DMS53 (cell line): Measurements from ENCODE around the gene TAAR1.
"Not testable (repeated sequence)": the region's sequence is repeated elsewhere in the genome, so short reads cannot be mapped to it uniquely, and the experiment has no call there.

Source experiments
- DNase-seq: peaks from one replicate; lab custom pipeline; 2025; lab: John Stamatoyannopoulos, UW

Gene TAAR1

GRCh38 chr6:132661906-132662305 lies 2.9 kb upstream of the TAAR1 start:
- DNase-seq: no peak

GRCh38 chr6:132651062-132651461 lies 7.9 kb downstream of the TAAR1 start:
- peak; percentile 28 for DNase-seq

DNA sequence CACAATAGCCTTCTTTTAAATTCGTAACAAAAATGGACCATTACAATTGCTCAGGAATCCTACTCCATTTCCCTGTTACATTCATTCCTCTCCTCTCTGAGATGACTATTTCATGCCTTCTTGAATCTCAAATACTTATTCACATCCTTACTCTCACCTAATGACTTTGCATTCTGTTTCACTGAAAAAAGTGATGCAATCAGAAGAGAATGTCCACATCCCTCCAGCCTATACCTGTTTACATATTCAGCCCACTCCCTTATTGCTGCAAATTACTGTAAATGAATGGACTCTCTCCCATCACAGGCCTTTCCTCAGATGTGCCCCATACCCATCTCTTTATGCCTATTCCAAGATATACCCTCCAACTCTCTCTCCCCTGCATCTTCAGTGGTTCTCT lies 8.6 kb downstream of the TAAR1 start:
- peak; percentile 15 for DNase-seq

DNA sequence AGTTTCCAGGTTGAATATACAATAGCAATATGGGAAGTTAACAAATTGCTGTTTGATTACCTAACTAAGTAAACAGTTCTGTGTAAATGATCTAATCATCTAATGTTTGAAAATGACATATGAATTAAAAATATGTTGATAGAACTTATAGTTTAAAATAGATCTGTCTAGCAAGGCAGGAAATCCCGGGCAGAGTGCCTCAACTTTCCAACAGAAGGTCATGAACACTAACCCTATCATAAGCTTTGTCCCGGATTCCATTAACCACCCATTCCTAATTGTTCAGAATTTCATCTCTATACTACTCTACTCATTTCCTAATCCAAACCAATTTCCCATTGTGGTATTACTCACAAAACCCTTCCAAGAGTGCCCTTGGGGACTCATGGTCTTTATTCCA lies 10.2 kb downstream of the TAAR1 start:
- no peak for DNase-seq

GRCh38 chr6:132648356-132648755 lies 10.6 kb downstream of the TAAR1 start:
- peak; percentile 58 for DNase-seq

DNA sequence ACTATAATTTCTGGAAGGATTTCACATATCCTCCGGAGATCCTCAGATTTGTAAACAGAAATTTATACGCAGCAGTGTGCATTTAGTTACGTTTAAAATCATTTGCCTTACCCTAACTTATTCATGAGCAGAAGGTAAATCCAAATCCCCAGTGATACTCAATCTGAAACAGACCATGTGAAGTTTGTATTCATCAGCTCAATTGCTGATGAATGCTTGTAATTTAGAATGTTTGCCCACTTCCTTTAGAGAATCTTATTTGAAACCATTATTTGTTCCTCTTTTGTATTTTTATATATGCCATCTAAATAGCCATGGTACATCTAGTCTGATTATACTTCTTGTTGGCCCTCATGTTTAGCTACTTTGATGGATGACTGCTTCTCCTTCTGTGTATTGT lies 15.4 kb downstream of the TAAR1 start:
- DNase-seq: no peak

DNA sequence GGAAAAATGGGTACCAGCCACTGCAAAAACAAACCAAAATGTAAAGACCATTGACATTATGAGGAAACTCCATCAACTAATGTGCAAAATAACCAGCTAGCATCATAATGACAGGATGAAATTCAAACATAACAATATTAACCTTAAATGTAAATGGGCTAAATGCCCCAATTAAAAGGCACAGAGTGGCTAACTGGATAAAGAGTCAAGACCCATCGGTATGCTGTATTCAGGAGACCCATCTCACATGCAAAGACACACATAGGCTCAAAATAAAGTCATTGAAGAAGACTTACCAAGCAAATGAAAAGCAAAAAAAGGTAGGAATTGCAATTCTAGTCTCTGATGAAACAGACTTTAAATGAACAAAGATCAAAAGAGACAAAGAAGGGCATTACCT lies 21.8 kb downstream of the TAAR1 start:
- not testable (repeated sequence) for DNase-seq

DNA sequence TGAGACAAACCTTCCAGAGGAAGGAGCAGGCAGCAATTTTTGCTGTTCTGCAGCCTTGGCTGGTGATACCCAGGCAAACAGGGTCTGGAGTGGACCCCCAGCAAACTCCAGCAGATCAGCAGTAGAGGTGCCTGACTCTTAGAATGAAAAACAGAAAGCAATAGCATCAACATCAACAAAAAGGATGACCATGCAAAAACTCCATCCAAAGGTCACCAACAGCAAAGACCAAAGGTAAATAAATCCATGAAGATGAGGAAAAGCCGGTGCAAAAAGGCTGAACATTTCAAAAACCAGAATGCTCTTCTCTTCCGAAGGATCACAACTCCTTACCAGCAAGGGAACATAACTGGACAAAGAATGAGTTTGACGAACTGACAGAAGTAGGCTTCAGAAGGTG lies 23.1 kb downstream of the TAAR1 start:
- not testable (repeated sequence) for DNase-seq

GRCh38 chr6:132635288-132635687 lies 23.7 kb downstream of the TAAR1 start:
- DNase-seq: not testable (repeated sequence)

- no peak for DNase-seq
These were observed 24.2 kb downstream of the TAAR1 start for GRCh38 chr6:132634796-132635195.

GRCh38 chr6:132633362-132633761 lies 25.6 kb downstream of the TAAR1 start:
- DNase-seq: no peak

DNA sequence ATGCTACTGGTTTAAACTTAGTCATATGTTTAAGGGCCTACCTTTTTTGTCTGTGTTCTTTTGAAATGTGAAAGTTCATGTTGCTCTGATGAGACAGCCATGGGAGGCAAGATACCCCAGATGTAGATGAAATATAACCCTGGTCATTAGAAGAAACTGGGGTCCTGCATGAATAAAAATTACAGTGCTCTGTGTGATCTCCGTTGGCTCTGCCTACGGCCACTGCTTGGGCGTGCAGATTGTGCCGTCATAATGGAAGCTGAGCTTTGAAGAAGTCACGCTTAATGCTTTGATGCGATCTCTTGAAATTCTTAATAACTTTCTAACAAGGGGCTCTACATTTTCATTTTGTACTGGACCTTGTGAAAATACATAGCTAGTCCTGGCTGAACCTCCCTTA lies 34.8 kb downstream of the TAAR1 start, which contains the start of gene TAAR2:
Gene TAAR2, minus strand, starts transcription at position 101 of the 400 bp plus-strand sequence. Its CDS starts 0 bp downstream, at position 101.
- no peak for DNase-seq

- DNase-seq: no peak
These were observed 35.7 kb downstream of the TAAR1 start for GRCh38 chr6:132623106-132623845.

DNA sequence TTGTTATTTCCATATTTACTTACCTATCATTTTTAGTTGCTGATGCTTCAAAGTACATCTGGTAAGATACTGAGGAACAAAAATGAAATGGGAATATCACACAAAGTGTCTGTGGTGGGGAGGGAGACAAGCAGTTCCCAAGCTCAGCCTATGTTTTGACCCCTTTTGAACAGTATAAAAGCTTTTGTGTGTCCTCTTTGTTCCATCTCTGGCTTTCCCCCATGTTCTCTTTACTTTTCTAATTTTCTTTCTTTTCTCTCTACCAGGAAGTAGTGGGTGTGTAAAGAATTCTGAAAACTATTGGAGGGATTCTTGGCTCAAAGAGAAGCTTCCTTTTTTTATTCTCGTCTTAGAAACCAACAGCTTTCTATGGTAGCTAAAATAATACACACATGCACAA lies 42.3 kb downstream of the TAAR1 start:
- no peak for DNase-seq

GRCh38 chr6:132614554-132614953 lies 44.4 kb downstream of the TAAR1 start:
- DNase-seq: no peak

- DNase-seq: no peak
These were observed 46.4 kb downstream of the TAAR1 start for GRCh38 chr6:132612449-132613108.

GRCh38 chr6:132611616-132612015 lies 47.4 kb downstream of the TAAR1 start:
- DNase-seq: no peak

DNA sequence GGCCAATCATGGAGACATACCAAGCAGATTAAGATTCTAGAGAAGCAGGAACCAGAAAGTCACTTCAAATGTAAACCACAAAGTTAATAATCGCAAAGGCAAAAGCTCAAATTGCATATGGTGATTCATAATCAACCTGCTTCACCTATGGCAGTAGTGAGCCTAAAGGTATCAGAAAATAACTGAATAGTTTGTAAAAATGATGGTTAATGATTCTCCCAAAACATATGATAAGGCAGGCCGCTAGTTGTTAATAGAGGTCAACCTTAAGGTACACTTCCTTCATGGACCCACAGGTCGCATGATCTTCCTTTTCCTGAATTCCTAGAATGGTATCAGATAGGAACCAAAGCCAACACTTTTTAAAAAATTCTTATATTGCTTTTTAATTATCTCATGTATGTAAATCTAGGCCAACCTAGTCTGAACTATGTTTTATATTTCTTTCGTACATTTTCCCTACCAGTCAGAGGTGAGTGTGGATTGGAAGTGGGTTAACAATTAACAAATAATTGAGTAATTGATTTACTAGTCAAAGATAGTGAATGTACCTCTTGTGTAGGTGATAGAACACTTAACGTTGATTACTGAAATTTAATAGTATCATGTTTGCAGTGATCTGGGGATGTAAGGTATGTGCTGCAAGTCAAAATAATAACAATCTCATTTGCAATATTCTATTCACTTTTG lies 51.3 kb downstream of the TAAR1 start:
- no peak for DNase-seq

GRCh38 chr6:132604635-132605152 lies 54.3 kb downstream of the TAAR1 start:
- DNase-seq: no peak

DNA sequence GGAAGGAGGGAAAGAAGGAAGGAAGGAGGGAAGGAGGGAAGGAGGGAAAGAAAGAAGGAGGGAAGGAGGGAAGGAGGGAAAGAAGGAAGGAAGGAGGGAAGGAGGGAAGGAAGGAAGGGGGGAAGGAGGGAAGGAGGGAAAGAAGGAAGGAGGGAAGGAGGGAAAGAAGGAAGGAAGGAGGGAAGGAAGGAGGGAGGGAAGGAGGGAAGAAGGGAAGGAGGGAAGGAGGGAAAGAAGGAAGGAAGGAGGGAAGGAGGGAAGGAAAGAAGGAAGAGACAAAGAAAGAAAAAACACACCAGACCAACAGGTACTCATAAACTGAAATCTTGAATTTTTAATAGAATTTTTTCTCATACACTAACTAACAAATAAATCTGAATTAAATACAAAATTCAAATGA lies 58.1 kb downstream of the TAAR1 start:
- DNase-seq: not testable (repeated sequence)

DNA sequence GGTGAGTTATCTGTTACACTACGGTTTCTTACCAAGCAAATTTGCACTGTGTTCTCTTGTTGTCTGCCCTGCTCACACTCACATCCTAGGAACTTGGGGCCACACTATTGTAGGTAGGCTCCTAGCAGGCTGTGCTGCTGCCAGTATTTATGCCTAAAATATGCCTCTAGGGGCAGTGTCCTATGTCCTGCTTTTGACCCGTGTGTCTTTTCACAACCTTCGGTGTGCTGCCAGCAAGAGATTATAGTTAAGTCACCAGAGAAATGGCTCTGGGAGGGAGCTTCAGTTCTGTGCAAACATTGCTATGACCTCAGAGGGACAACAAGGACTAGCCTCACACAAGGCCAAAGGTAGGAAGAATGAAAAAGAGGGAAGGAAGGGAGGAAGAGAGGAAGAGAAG lies 60.5 kb downstream of the TAAR1 start:
- DNase-seq: peak; percentile 74

- DNase-seq: no peak
These were observed 62.8 kb downstream of the TAAR1 start for GRCh38 chr6:132596201-132596600.
